NCI-H345 treated with DMSO at 0.1 percent for 48 hours (cell line): Measurements from ENCODE around the gene JPH3.

Experiments
- DNase-seq: peaks from one replicate; lab custom pipeline; 2025; ENCODE audit not compliant: unreplicated experiment; lab: John Stamatoyannopoulos, UW

JPH3 gene

GRCh38 chr16:87733190-87733589, 130.9 kb downstream of the JPH3 start:
- DNase-seq, result no peak

GRCh38 chr16:87734644-87735043, 132.3 kb downstream of the JPH3 start:
- DNase-seq, result no peak

GRCh38 chr16:87735270-87736007, 133.1 kb downstream of the JPH3 start:
- no peak for DNase-seq

- DNase-seq, result no peak
Measured at GRCh38 chr16:87736008-87736382, 133.7 kb downstream of the JPH3 start.

- DNase-seq, result no peak
Measured at GRCh38 chr16:87739801-87740200, 137.5 kb downstream of the JPH3 start.

- no peak for DNase-seq
Measured at GRCh38 chr16:87740441-87740840, 138.1 kb downstream of the JPH3 start.

- no peak for DNase-seq
Measured at GRCh38 chr16:87740909-87741424, 138.7 kb downstream of the JPH3 start.

- DNase-seq, result no peak
Measured at GRCh38 chr16:87741700-87742415, 139.6 kb downstream of the JPH3 start.

GRCh38 chr16:87742781-87743490, 140.6 kb downstream of the JPH3 start:
- no peak for DNase-seq

GRCh38 chr16:87744750-87745514, 142.6 kb downstream of the JPH3 start:
- no peak for DNase-seq

GRCh38 chr16:87746178-87746577, 143.9 kb downstream of the JPH3 start:
- no peak for DNase-seq
